Renal cortex interstitium (tissue), 11 donors: Measurements from ENCODE around the gene HOXB8. TPM values are rescaled to one million over a fixed set of nuclear protein-coding genes. Genes with fewer than 3 reads are reported as not detected.

Source experiments
- DNase-seq, 11 donors: peaks; one replicate each; pipeline ENCODE4 v3.0.0-alpha.2; 2013; ENCODE audit warnings: low read depth in 9 of 11, low spot score in 4 of 11; ENCODE audit errors: extremely low read depth in 1 of 11
- polyA plus RNA-seq, 3 donors: library from polyadenylated mRNA; unstranded; fragments of 120-200 nt; gene quantifications; one replicate each; pipeline ENCODE4 v1.2.1, GENCODE V29; 2013; ENCODE audit not compliant: insufficient read length in 3 of 3

Gene HOXB8
- polyA plus RNA-seq, 3 donors, result 46.1 to 68.4 (median 55.6) TPM

GRCh38 chr17:48592577-48592976, 22.5 kb downstream of the HOXB8 start:
- no peak for DNase-seq

DNA sequence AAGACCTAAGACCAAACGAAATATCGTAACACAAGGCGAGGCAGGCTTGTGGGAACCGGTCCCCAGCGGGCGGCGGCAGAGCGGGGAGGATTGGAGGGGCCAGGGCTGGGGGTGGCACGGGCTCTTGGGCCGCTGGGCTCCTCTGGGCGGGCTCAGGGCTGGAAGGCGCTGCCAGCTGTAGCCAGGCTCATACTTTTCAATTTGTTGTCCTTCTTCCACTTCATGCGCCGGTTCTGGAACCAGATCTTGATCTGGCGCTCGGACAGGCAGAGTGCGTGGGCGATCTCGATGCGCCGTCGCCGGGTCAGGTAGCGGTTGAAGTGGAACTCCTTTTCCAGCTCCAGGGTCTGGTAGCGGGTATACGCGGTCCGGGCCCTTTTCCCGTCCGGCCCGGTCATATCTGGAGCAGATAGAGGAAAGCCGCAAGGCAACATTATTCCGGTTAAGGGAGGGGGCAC, 23.0 kb downstream of the HOXB8 start:
- DNase-seq, result no peak

DNA sequence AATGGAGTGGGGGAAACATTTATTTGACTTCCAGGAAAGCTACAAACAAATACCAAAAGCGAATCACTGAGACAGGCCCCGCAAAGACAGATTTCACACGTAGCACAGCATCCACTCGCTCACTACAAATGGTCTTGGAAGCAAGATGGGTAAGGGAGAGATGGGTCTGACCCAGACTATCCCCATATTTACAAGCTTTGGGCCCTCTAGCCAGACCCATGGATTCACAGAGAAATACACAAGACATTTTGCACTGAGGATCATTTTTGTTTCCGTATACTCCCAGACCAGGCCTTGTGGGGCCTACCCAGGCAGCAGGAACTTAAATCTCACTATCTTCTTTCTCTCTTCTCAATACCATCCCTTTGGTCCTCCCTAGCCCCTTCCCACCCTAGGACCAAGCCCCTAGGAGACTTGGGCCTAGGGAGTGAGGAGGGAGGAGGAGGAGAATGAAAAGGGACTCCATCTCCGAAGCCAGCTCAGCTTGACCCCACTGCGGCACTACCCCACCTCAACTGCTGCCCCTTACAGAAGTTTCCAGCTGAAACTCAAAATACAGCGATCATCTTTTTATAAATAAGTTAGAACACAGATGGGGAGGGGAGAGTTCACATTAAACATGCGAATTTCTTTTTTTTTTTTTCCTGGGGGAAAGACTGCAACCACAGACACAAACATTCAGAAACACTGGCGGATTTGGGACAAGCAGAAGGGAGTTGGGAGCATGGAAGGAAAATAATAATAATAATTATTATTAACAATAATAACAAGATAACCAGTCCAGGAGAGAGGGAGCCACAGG, 23.6 kb downstream of the HOXB8 start:
- DNase-seq, result no peak

- DNase-seq, result no peak
Observed at GRCh38 chr17:48590607-48591161, 24.4 kb downstream of the HOXB8 start.

DNA sequence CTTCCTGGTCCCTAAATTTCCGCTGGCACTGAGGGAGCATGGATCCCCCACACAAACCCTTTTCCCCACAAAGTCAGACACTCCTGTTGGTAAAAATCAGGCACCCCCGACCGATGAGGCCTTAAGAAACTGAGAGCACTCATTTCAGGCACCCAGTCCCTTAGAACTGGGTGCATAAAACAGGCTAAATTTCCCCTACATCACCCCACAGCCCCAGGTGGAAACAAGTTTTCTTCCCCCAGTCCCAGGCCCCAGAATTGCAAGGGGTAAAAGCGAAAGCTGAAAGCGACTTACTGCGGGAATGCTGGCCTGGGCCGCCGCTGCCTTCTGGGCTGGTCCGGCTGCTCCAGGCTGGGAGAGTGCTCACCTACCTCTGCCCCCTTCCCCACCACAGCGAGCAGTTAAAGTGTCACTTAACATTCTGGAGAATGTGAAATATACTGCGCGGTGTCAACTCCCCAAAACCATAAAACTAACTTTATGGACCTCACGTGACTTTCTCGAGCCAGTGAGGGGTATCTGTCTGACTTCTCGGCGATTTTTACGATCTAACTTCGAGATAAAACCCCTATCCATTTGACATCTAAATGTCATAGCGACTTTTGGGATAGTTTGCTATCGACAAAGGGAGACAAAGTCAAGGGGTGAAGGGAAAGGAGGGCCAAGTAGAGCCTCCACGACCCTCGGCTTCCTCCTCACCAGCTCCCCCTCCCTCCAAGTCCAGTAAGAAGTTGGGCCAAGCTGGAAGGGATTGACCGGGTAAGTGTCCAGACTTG, 25.1 kb downstream of the HOXB8 start, which contains the start of gene HOXB3:
Gene HOXB3, minus strand, starts transcription at position 411 of the 776 bp plus-strand sequence. CDS start 37,767 bp downstream, outside the sequence.
- DNase-seq, result peak in 9 of 11 donors; percentile 80 to 94 (median 90)

DNA sequence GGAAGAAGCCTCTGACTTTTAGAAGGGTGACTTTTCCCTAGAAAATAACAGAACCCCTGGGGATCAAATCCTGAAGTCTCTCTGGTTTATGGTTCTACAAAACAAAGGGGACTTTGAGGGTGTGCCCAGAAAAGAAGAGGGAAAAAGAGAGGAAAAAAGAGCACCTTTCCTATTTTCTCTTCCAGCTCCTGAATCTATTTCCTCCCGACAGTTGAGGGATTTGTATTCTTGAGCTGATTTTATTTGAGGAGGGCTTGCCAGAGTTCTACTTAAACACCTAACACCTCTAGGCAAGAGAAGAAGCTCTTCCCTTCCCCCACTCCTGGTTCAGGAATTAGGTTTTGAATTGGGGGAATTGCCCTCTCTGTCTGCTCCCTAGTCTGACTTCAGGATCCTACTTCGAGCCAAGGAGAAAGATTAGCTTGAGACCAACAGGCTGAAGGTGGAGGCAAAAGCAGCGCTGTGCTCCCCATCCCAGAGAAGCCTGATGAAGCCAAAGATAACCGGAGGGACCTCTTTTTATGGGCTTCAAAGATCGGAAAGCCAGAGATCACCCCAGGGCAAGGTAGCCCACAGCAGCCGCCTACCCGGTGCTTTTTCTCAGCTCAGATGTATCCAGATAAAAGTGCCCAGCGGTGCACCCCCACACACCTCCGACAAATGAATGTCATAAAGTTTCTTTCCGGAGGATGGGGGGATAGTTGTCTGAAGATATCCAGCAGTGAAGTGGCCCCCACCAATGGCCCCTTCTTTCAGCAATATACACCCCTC, 25.8 kb downstream of the HOXB8 start:
- no peak for DNase-seq

- no peak for DNase-seq
Observed at GRCh38 chr17:48588528-48588927, 26.6 kb downstream of the HOXB8 start.

DNA sequence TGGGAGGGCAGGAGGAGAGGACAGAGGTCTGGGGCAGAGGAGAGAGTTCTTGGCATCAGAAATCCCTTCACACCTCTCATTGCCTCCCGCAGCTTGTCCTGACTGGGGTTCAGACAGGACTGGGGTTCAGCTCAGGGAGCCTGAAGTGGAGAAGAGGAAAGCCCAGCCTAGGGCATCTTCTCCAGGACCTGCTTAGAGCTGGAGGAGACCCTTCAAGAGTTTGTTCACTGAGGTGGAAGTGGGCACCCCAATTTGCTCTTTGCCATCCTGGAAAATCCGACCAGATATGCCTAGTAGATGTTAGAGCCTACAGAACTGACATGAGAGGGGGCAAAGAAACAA, 27.0 kb downstream of the HOXB8 start:
- no peak for DNase-seq

GRCh38 chr17:48587276-48588073, 27.6 kb downstream of the HOXB8 start:
- DNase-seq, result peak in 1 of 11 donors; percentile 84

DNA sequence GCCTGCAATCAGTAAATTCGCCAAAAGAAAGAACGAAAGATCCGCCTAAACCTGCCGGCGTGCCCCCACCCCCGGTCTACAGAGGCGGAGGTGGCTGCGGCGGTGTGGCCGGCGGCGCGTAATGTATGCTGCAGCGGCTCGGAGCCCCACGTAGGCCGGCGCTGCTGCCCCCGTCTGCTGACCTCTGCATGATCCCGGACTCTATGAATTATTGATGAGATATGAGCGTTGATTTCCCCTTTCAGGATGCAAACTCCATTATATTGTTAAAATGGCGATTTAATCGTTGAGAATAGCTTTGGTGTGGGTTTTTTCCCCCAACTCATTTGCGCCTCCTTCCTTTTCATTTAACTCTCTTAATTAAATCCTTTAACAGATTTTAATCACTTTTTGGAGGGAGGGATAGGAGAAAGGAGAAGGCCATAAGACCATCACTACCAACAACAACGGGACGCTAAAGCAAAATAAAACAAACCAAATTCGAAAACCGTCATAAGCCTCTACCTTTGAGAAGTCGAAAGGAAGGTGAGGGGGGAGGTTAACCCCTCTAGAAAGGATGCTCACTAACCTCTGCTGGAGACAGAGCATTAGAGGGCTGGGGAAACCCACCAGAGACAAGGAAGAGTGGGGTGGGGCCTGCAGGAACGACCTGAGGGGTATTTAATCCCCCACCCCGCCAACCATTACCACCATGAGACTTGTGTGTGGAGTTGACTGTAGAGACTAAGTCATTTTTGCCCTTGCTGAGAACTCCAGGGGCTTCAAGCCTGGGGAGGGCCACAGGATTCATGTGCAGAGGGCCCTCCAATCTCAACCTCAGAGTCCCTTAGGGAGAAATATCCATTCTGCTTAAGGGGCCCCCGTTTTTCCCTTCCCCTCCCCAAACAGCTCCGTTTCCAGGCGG, 28.5 kb downstream of the HOXB8 start:
- no peak for DNase-seq

GRCh38 chr17:48584223-48584741, 30.8 kb downstream of the HOXB8 start:
- DNase-seq, result no peak

GRCh38 chr17:48583708-48584222, 31.3 kb downstream of the HOXB8 start:
- no peak for DNase-seq

- DNase-seq, result no peak
Observed at GRCh38 chr17:48582750-48583069, 32.4 kb downstream of the HOXB8 start.

- DNase-seq, result no peak
Observed at GRCh38 chr17:48579760-48580554, 35.1 kb downstream of the HOXB8 start.

- no peak for DNase-seq
Observed at GRCh38 chr17:48579471-48579759, 35.7 kb downstream of the HOXB8 start.

GRCh38 chr17:48578616-48579470, 36.2 kb downstream of the HOXB8 start:
- DNase-seq, result no peak
